Measurements from ENCODE around the gene TNFSF9.

DNA sequence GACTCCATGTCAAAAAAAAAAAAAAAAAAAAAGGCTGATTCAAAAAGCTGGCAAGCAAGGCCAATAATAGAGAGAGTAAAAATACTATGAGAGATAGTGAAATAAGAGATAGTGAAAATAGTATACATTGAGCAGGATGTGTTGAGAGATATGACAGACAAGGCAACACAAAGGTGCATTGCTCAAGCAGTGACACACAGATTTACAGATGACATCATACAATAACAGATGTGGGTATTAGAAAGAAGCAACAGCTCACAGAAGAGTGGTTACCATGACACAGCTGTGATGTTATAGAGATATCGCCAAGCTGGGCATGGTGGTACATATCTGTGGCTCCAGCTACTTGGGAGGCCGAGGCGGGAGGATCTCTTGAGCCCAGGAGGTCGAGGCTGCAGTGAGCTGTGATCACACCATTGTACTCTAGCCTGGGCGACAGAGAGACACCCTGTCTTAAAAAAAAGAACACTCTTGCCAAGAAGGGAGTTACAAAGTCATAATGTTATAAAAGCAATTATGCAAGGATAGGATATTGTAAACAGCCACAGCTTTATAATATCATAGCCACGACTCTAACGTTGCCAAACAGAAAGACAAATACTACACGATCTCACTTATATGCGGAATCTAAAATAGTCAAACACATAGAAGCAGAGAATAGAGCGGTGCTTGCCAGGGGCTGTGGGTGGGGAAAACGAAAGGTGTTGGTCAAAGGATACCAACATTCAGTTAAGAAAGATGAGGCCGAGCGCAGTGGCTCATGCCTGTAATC lies 10.3 kb downstream of the TNFSF9 start:
- TF ChIP-seq, protein P1, sequence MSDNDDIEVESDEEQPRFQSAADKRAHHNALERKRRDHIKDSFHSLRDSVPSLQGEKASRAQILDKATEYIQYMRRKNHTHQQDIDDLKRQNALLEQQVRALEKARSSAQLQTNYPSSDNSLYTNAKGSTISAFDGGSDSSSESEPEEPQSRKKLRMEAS (IDR thresholded peaks at IDR 0.05), result no peak
- TF ChIP-seq, protein P2, sequence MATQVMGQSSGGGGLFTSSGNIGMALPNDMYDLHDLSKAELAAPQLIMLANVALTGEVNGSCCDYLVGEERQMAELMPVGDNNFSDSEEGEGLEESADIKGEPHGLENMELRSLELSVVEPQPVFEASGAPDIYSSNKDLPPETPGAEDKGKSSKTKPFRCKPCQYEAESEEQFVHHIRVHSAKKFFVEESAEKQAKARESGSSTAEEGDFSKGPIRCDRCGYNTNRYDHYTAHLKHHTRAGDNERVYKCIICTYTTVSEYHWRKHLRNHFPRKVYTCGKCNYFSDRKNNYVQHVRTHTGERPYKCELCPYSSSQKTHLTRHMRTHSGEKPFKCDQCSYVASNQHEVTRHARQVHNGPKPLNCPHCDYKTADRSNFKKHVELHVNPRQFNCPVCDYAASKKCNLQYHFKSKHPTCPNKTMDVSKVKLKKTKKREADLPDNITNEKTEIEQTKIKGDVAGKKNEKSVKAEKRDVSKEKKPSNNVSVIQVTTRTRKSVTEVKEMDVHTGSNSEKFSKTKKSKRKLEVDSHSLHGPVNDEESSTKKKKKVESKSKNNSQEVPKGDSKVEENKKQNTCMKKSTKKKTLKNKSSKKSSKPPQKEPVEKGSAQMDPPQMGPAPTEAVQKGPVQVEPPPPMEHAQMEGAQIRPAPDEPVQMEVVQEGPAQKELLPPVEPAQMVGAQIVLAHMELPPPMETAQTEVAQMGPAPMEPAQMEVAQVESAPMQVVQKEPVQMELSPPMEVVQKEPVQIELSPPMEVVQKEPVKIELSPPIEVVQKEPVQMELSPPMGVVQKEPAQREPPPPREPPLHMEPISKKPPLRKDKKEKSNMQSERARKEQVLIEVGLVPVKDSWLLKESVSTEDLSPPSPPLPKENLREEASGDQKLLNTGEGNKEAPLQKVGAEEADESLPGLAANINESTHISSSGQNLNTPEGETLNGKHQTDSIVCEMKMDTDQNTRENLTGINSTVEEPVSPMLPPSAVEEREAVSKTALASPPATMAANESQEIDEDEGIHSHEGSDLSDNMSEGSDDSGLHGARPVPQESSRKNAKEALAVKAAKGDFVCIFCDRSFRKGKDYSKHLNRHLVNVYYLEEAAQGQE (IDR thresholded peaks at IDR 0.05; ENCODE audit: low read depth), result no peak
- TF ChIP-seq YY1 (IDR thresholded peaks at IDR 0.05; ENCODE audit: low read depth) (no peak), TCF12 (IDR thresholded peaks at IDR 0.05; ENCODE audit: low read depth) (no peak), EGR1 (IDR thresholded peaks at IDR 0.05) (no peak), TEAD4 (IDR thresholded peaks at IDR 0.05) (no peak), RAD21 (IDR thresholded peaks at IDR 0.05; ENCODE audit: low read depth) (no peak), CREB1 (IDR thresholded peaks at IDR 0.05; ENCODE audit: low read depth) (no peak), TAF1 (IDR thresholded peaks at IDR 0.05; ENCODE audit: low read depth) (no peak), FOXM1 (IDR thresholded peaks at IDR 0.05; ENCODE audit: borderline replicate concordance, low read depth) (no peak), EP300 (IDR thresholded peaks at IDR 0.05; ENCODE audit: borderline replicate concordance) (no peak), ZBTB7A (IDR thresholded peaks at IDR 0.05; ENCODE audit: low read depth) (no peak), NFIC (IDR thresholded peaks at IDR 0.05) (no peak)
- TF ChIP-seq, protein P3, sequence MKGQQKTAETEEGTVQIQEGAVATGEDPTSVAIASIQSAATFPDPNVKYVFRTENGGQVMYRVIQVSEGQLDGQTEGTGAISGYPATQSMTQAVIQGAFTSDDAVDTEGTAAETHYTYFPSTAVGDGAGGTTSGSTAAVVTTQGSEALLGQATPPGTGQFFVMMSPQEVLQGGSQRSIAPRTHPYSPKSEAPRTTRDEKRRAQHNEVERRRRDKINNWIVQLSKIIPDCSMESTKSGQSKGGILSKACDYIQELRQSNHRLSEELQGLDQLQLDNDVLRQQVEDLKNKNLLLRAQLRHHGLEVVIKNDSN (IDR thresholded peaks at IDR 0.05), result no peak
